ENCODE results near the gene CPLX1.

GRCh38 chr4:757111-757510, 68.8 kb downstream of the CPLX1 start:
- TF ChIP-seq POLR2A (IDR thresholded peaks at IDR 0.05), result no peak
- TF ChIP-seq CTCF (IDR thresholded peaks at IDR 0.05), result no peak

Data from adrenal gland (tissue), 5 donors.